Activated CD4-positive, alpha-beta T cell treated with anti-CD3 and anti-CD28 coated beads, Interleukin-2, amount 10 ng/mL, durations not matched to agents 7 days and 5 days (primary cell): ENCODE data around the gene CACNA2D3. TPM values are rescaled to one million over a fixed set of nuclear protein-coding genes. Genes with fewer than 3 reads are reported as not detected.

Experiments used
- CTCF ChIA-PET: fragments of 350-600 bp; sonication (Branson Sonifier 250); formaldehyde crosslinking; loops from one replicate; lab custom pipeline; 2021; ENCODE audit warnings: antibody characterized with exemption; lab: Charles Lee
- POLR2A ChIA-PET: fragments of 350-600 bp; sonication (Branson Sonifier 250); formaldehyde crosslinking; loops from one replicate; lab custom pipeline; 2021; ENCODE audit warnings: antibody characterized with exemption; lab: Charles Lee
- DNase-seq: peaks from one replicate; pipeline ENCODE4 v3.0.0-alpha.2; 2020
- H3K27ac Mint-ChIP-seq: one replicate; pipeline ENCODE4 v1.8.0; 2021; ENCODE audit warnings: mild to moderate bottlenecking, moderate library complexity, mixed read lengths
- H3K27me3 Mint-ChIP-seq: one replicate; pipeline ENCODE4 v1.8.0; 2021; ENCODE audit warnings: mixed read lengths
- H3K36me3 Mint-ChIP-seq: one replicate; pipeline ENCODE4 v1.8.0; 2021; ENCODE audit warnings: low read depth, mixed read lengths
- H3K4me1 Mint-ChIP-seq: one replicate; pipeline ENCODE4 v1.8.0; 2021; ENCODE audit warnings: mixed read lengths
- H3K4me3 Mint-ChIP-seq: one replicate; pipeline ENCODE4 v1.8.0; 2021; ENCODE audit warnings: mild to moderate bottlenecking, moderate library complexity, mixed read lengths
- H3K9me3 Mint-ChIP-seq: one replicate; pipeline ENCODE4 v1.8.0; 2021; ENCODE audit warnings: mixed read lengths
- total RNA-seq, 2 experiments: library from RNA; stranded (reverse); gene quantifications; one replicate each; pipeline ENCODE4 v1.2.3, GENCODE V29; 2021

CACNA2D3 gene
- total RNA-seq, 2 experiments from 2014 or later = not detected

DNA sequence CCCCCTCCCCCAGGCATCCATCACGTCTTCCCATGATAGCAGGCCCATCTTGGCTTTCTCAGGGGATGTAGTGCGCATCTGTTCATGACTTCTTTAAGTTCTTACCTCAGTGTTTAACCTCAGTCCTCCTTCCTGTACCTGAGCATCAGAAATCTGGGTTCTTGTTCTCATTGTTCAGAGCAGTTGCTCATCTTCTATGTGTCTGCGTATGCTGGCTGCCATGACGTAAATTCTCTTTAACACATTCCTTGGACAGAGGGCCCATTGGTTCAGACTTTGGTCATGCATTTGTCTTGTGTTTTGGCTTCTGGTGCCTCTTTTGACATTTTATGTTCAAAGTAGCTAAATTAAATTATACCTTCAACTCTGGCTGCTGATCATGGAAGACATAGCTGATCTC is 227.3 kb downstream of the CACNA2D3 start:
- Mint-ChIP-seq H3K4me1 (no peaks in the 10 kb centered on the region), H3K27me3 (no peaks in the 10 kb centered on the region), H3K36me3 (no peaks in the 10 kb centered on the region), H3K4me3 (no peak overlapping the region), H3K9me3 (no peaks in the 10 kb centered on the region), H3K27ac (no peak overlapping the region)
- no peak for DNase-seq
- CTCF ChIA-PET = no interaction called here
- POLR2A ChIA-PET = no interaction called here

DNA sequence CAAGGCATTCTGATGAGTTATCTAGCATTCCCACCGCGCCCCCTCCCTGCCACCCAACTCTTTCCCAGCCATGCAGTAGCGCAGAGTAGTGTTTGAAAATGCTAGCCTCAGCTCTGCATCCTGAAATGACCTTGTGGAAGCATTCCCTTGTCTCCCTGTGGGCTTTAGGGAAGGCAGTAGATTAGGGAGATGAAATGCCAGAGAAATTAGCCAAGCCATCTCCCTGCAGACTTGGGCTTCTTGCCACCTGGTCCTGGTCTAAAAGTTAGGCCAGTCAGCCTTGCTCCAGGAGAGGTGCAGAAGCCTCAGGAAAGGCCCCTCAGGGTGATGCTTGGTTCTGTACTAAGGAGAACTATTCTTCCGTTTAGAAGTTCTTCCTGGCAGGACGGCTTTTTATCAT is 231.2 kb downstream of the CACNA2D3 start:
- no peaks in the 10 kb centered on the region for H3K4me1 Mint-ChIP-seq
- ChIA-PET CTCF (no interaction called here), POLR2A (no interaction called here)
- no peak overlapping the region for H3K27ac Mint-ChIP-seq
- no peaks in the 10 kb centered on the region for H3K27me3 Mint-ChIP-seq
- H3K4me3 Mint-ChIP-seq = no peak overlapping the region
- no peaks in the 10 kb centered on the region for H3K36me3 Mint-ChIP-seq
- DNase-seq = no peak
- no peaks in the 10 kb centered on the region for H3K9me3 Mint-ChIP-seq

DNA sequence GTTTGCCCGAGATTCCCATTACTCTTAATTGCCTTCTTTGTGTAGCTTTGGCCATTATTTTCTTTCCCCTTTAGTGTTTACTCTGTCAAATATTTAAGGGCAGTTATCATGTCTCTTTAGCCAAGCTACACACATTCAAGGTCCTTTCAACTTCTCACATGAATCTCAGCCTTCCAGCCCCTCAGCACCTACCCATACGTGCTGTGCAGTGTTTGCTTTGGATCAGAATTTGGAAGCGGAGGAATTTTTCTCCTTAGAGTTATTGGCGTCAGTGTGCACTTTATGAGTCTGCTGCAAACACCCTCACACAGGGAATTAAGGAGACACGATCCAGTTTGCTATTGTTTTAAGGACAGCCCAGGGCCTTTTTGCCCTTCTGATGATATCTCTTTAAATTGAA is 231.6 kb downstream of the CACNA2D3 start:
- CTCF ChIA-PET = no interaction called here
- no peaks in the 10 kb centered on the region for H3K36me3 Mint-ChIP-seq

DNA sequence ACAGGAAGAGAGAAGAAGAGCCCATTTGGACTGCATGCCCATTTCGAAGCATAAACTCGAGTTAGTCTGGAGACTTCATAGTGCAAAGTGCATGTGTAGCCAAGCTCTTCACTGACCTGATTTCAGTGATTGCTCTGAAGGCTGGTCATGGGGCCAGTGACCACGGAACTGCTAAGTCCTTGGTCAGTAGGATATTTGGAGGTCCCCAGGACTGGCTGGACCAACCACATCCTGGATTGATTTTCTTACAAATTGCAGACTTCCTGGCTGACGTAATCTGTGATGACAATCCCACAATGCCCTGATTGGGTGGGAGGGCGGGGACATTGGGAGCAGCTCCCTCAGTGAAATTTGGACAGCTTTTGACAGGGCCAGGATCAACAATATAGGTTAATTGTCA is 233.4 kb downstream of the CACNA2D3 start:
- H3K36me3 Mint-ChIP-seq = no peaks in the 10 kb centered on the region
- CTCF ChIA-PET = no interaction called here

More for the DNA sequence above, 231.6 kb downstream of the CACNA2D3 start:
- no peak overlapping the region for H3K27ac Mint-ChIP-seq
- H3K4me1 Mint-ChIP-seq = no peaks in the 10 kb centered on the region
- H3K9me3 Mint-ChIP-seq = no peaks in the 10 kb centered on the region
- DNase-seq = no peak
- no peak overlapping the region for H3K4me3 Mint-ChIP-seq
- H3K27me3 Mint-ChIP-seq = no peaks in the 10 kb centered on the region
- POLR2A ChIA-PET = no interaction called here

DNA sequence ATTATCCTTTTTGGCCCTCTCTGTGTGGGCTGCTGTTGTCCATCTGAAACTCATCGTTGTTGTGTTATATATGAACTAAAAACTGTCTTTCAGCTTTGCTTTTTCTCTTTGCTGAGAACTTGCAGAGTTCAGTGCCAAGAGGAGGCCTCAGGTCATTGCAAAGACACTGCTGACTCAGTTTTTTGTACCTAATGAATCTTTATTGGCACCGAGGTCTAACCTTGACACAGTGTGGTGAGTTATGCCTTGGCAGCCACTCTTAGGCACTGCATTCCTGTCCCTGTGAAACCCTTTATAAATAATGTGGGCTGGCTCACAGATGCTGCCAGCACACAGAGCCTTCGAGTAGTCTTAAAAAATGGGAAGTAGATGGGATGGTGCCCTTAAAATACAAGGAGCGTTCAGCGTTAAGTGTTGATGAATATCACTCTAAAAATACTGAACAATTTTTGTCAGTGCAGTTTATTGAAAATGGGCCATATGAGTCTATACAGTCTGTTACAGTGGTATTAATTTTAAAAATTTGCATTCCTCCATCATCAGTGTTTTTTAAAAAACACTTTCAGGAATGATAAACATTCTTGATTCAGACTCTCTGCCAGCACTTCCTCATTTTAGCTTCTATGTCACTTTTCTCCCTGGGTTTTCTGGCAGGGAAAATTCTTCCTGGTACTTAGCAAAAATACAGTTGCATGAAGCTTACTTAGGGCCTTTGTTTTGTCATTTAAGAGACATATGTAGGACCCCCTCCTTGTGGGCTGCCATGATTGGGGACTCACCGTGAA is 234.1 kb downstream of the CACNA2D3 start:
- Mint-ChIP-seq H3K36me3 (no peaks in the 10 kb centered on the region), H3K27ac (no peak overlapping the region), H3K4me1 (no peaks in the 10 kb centered on the region), H3K4me3 (no peak overlapping the region), H3K27me3 (no peaks in the 10 kb centered on the region), H3K9me3 (no peaks in the 10 kb centered on the region)
- ChIA-PET POLR2A (no interaction called here), CTCF (no interaction called here)
- no peak for DNase-seq

More for the DNA sequence above, 233.4 kb downstream of the CACNA2D3 start:
- H3K9me3 Mint-ChIP-seq = no peaks in the 10 kb centered on the region
- no peaks in the 10 kb centered on the region for H3K4me1 Mint-ChIP-seq
- POLR2A ChIA-PET = no interaction called here
- H3K27me3 Mint-ChIP-seq = no peaks in the 10 kb centered on the region
- H3K4me3 Mint-ChIP-seq = no peak overlapping the region
- H3K27ac Mint-ChIP-seq = no peak overlapping the region
- no peak for DNase-seq

DNA sequence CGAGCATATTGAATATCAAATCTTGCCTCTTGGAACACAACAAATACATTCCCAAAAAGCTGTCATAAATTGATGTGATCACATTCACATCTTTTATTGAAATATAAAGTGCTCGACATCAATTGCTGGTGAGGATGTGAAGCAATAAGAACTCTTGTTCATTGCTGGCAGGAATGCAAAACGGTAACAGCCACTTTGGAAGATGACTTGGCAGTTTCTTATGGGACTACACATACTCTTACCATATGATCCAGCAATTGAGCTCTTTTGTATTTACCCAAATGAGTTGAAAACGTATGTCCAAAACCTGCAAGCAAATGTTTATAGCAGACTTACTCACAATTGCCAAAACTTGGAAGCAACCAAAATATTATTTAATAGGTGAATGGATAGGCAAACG is 234.9 kb downstream of the CACNA2D3 start:
- POLR2A ChIA-PET = no interaction called here

DNA sequence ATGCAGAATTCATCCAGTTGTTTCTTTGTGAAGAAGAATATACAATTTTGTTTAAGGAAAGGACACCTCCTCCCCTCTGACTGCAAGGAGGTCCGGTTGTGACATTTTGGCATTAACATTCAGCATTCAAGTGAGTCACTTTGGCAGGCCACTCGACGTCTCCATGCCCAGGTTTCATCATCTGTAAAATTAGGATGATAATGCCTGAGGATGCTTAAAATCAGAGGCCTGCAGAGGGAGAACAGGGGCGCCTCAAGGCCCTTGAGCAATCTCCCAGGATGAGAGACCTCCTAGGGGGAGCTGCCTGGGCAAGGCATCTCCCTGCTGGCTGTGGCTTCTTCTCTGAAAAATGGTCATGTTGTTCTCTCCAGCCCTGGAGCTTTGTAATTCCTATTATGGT is 236.0 kb downstream of the CACNA2D3 start:
- H3K27ac Mint-ChIP-seq = no peak overlapping the region
- CTCF ChIA-PET = no interaction called here
- POLR2A ChIA-PET = no interaction called here

More for the DNA sequence above, 234.9 kb downstream of the CACNA2D3 start:
- CTCF ChIA-PET = no interaction called here
- no peak overlapping the region for H3K4me3 Mint-ChIP-seq
- no peak overlapping the region for H3K27ac Mint-ChIP-seq
- H3K27me3 Mint-ChIP-seq = no peaks in the 10 kb centered on the region
- H3K9me3 Mint-ChIP-seq = no peaks in the 10 kb centered on the region
- H3K36me3 Mint-ChIP-seq = no peaks in the 10 kb centered on the region
- no peak for DNase-seq
- no peaks in the 10 kb centered on the region for H3K4me1 Mint-ChIP-seq

DNA sequence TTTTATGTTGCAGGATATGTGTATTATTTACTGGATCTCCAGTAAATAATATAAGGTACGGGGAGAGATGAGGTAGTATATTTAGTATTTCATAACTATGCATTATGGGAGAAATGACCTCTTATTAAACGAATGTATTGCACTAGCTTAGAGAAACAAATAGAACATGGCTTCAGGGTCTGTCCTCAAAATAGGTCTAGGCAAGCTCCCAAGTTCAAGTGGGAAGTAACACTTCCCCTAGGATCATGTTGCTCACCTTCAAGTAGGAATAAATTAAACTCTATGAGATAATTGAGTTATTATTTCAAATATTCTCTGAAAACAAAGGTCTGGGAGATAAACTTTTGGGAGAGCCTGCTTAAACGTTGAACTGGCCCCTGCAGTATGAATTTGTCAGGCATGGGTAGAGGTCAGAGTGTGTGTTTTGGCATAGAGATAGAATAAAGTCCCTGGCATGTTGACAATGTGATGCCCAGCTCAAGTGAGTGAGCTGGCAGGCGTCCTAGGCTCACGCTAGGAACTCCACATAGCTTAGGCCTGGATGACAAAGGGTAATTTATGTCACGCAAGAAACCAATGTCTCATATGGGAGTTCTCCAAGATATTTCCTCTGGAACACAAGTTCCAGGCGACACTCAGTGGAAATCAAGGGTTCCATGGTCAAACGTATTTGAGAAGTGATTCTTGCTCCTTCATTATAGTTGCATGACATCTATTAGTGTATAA is 236.8 kb downstream of the CACNA2D3 start:
- CTCF ChIA-PET = no interaction called here
- H3K27me3 Mint-ChIP-seq = no peaks in the 10 kb centered on the region
- no peaks in the 10 kb centered on the region for H3K4me1 Mint-ChIP-seq
- H3K4me3 Mint-ChIP-seq = no peak overlapping the region
- POLR2A ChIA-PET = no interaction called here
- no peaks in the 10 kb centered on the region for H3K9me3 Mint-ChIP-seq
- H3K36me3 Mint-ChIP-seq = no peaks in the 10 kb centered on the region
- no peak for DNase-seq
- no peak overlapping the region for H3K27ac Mint-ChIP-seq

More for the DNA sequence above, 236.0 kb downstream of the CACNA2D3 start:
- no peaks in the 10 kb centered on the region for H3K4me1 Mint-ChIP-seq
- no peaks in the 10 kb centered on the region for H3K27me3 Mint-ChIP-seq
- H3K36me3 Mint-ChIP-seq = no peaks in the 10 kb centered on the region
- H3K9me3 Mint-ChIP-seq = no peaks in the 10 kb centered on the region
- DNase-seq = no peak
- no peak overlapping the region for H3K4me3 Mint-ChIP-seq

DNA sequence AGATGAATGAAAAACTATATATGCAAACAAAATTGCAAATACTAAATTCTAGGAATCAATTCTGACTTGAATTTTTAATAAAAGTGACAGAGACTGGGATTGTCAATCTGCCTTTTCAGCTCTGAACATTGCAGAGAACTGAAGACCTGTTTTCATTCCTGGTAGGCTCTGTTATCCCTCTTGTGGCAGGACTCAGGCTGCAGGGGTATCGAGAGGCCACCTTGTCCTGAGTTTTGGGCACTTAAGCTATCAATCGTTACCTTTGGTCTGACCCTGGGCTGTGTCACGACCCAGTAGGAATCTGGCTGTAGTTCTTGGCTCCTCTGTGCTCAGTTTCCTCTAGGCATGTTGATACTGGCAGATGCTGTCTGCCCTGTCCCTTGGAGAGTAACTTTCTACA is 238.0 kb downstream of the CACNA2D3 start:
- Mint-ChIP-seq H3K36me3 (no peaks in the 10 kb centered on the region), H3K4me1 (no peaks in the 10 kb centered on the region), H3K9me3 (no peaks in the 10 kb centered on the region), H3K27ac (no peak overlapping the region), H3K4me3 (no peak overlapping the region), H3K27me3 (no peaks in the 10 kb centered on the region)
- ChIA-PET CTCF (no interaction called here), POLR2A (no interaction called here)
- no peak for DNase-seq

DNA sequence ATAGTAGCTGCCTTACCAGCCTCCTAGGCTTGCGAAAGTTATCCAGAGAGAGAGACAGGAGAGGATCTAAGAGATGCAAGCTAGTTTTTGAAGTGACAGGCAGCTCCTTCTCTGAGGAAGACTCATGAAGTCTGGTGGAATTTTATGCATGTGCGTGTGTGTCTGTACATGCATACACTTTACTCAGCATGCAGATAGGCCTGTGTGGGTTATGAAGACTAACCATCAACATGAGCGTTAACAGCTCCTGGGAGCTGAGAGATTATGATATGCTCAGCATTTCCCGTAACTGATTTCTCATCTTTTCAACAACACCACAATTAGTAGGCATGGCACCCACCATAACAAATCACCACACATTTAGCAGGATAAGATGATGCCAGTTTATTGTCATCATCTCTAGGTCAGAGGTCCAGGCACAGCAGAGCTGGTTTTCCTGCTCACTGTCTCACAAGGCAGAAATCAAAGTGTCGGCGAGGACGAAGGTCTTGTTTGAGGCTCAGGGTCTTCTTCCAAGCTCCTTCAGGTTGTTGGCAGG is 239.5 kb downstream of the CACNA2D3 start:
- no peak overlapping the region for H3K27ac Mint-ChIP-seq
- H3K36me3 Mint-ChIP-seq = no peaks in the 10 kb centered on the region
- CTCF ChIA-PET = no interaction called here
- no peak overlapping the region for H3K4me3 Mint-ChIP-seq
- no peak for DNase-seq
- H3K27me3 Mint-ChIP-seq = no peaks in the 10 kb centered on the region
- H3K4me1 Mint-ChIP-seq = no peaks in the 10 kb centered on the region
- no peaks in the 10 kb centered on the region for H3K9me3 Mint-ChIP-seq
- POLR2A ChIA-PET = no interaction called here

DNA sequence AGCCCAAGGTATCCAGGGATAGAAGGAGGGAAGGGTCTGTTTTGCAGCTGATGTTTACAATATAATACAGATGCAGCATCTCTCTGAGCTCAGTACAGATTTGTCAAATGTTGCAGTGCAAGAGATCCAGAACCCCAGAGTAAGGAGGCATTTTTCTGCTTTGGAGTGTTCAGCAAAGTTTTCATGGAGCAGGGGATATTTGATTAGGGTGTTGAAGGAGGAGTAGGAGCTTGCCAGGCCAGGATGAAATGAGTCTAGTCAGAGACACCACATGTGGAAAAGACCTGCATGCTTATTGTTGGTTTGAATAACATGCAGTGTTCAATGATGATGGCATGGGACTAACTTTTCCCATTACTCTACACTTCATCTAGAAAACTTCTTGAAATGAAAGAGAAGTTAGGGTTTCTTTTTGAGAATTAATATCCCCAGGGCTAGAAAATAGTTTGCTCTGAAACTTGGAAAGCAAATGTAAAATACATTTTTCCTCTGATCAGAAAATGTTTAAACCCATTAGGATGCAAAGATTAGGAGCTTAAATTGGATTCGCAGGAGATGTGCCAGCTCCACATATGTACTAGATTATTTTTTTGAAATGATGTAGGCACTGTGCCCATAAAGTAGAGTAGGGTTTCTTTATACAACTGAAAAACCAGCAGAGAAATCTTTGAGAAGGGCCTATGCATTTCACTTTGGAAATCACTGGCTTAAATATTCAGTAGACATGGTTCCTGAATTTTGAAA is 243.8 kb downstream of the CACNA2D3 start:
- no peak overlapping the region for H3K4me3 Mint-ChIP-seq
- no peaks in the 10 kb centered on the region for H3K9me3 Mint-ChIP-seq
- H3K4me1 Mint-ChIP-seq = no peaks in the 10 kb centered on the region
- DNase-seq = no peak
- H3K36me3 Mint-ChIP-seq = no peaks in the 10 kb centered on the region
- ChIA-PET POLR2A (no interaction called here), CTCF (interaction anchor here (0.6 kb wide), 1 partner anchor 1977 kb away, joined by 4 read pairs; no protein-coding TSS in a partner anchor)
- H3K27me3 Mint-ChIP-seq = peaks cover 2% of the 10 kb centered on the region
- H3K27ac Mint-ChIP-seq = no peak overlapping the region

DNA sequence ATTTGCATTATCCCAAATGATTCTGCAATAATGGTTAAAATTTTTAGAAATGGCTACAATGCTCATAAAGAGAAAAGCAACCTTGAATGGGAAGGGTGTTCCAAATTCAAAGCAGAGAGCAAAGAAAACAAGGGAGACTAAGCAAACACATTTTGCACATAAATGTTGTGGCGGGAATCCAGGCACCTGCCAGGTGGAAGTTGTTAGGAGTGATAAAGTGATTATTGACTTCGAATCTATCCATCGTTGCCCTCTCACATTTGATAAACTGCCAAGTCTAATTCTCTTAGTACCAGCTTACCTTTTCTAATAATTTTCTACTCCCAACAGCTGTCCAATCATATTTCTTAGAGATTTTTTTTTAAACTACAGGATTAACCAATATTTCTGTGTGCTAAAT is 244.5 kb downstream of the CACNA2D3 start:
- H3K4me1 Mint-ChIP-seq = no peaks in the 10 kb centered on the region
- no peak for DNase-seq
- ChIA-PET CTCF (interaction anchor here (0.6 kb wide), 1 partner anchor 1977 kb away, joined by 4 read pairs; no protein-coding TSS in a partner anchor), POLR2A (no interaction called here)
- no peak overlapping the region for H3K27ac Mint-ChIP-seq
- H3K36me3 Mint-ChIP-seq = no peaks in the 10 kb centered on the region
- no peaks in the 10 kb centered on the region for H3K9me3 Mint-ChIP-seq
- H3K27me3 Mint-ChIP-seq = peaks cover 4% of the 10 kb centered on the region
- no peak overlapping the region for H3K4me3 Mint-ChIP-seq

DNA sequence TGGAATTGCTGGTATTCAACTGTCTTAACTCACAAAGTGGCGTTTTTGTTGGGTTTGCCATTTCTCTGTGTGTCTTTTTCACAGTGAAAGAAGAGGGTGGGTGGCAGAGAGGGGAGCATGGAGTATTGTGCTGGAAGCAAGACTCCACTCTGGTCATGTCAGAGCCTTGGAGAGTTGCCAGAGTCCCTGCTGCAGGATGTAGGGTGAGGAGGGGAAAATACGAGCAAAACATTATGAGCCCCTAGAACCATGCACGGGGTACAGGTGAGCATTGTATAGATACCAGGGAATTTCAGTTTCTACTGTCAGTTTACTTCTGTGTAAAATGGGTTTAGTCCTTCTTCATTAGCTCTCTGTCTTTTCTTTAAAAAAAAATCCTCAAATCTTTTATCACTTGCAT is 249.9 kb downstream of the CACNA2D3 start:
- no peaks in the 10 kb centered on the region for H3K36me3 Mint-ChIP-seq
- CTCF ChIA-PET = no interaction called here
- no peak overlapping the region for H3K27ac Mint-ChIP-seq
- H3K27me3 Mint-ChIP-seq = peaks cover 4% of the 10 kb centered on the region
- H3K4me1 Mint-ChIP-seq = no peaks in the 10 kb centered on the region
- POLR2A ChIA-PET = no interaction called here
- no peak for DNase-seq
- H3K4me3 Mint-ChIP-seq = no peak overlapping the region
- H3K9me3 Mint-ChIP-seq = no peaks in the 10 kb centered on the region
